Parathyroid adenoma (tissue), 2 donors: ENCODE results near the gene SURF4.

ENCODE experiments used
- H2AFZ ChIP-seq: fragments of 300-600 bp; sonication (generic); one replicate; pipeline ENCODE4 v1.7.0; 2017; ENCODE audit warnings: antibody characterized with exemption, mild to moderate bottlenecking
- H3K27ac ChIP-seq: fragments of 300-600 bp; sonication (generic); one replicate; pipeline ENCODE4 v1.7.0; 2017
- H3K27me3 ChIP-seq: fragments of 300-600 bp; sonication (generic); one replicate; pipeline ENCODE4 v1.7.0; 2017; ENCODE audit warnings: low read length; ENCODE audit not compliant: control insufficient read depth, insufficient read depth
- H3K36me3 ChIP-seq: fragments of 300-600 bp; sonication (generic); one replicate; pipeline ENCODE4 v1.7.0; 2017; ENCODE audit warnings: low read length; ENCODE audit not compliant: control insufficient read depth, insufficient read depth
- H3K4me1 ChIP-seq: fragments of 300-600 bp; sonication (generic); one replicate; pipeline ENCODE4 v1.7.0; 2017; ENCODE audit warnings: control low read depth
- H3K4me2 ChIP-seq: fragments of 300-600 bp; sonication (generic); one replicate; pipeline ENCODE4 v1.7.0; 2017; ENCODE audit warnings: low read length
- H3K4me3 ChIP-seq: fragments of 300-600 bp; sonication (generic); one replicate; pipeline ENCODE4 v1.7.0; 2017; ENCODE audit warnings: low read depth, low read length
- H3K79me2 ChIP-seq: fragments of 300-600 bp; sonication (generic); one replicate; pipeline ENCODE4 v1.7.0; 2017; ENCODE audit warnings: control low read depth
- H3K9ac ChIP-seq: fragments of 300-600 bp; sonication (generic); one replicate; pipeline ENCODE4 v1.7.0; 2017; ENCODE audit warnings: mild to moderate bottlenecking
- H3K9me3 ChIP-seq: fragments of 300-600 bp; sonication (generic); one replicate; pipeline ENCODE4 v1.7.0; 2017; ENCODE audit warnings: low read length; ENCODE audit not compliant: control insufficient read depth
- TF ChIP-seq, protein P1 (sequence below): fragments of 300-600 bp; sonication (generic); IDR thresholded peaks from one replicate; pipeline ENCODE4 v1.7.0; 2017; ENCODE audit warnings: antibody characterized with exemption, mild to moderate bottlenecking
- donor health status: primary hyperparathyroidism.

SURF4 gene

DNA sequence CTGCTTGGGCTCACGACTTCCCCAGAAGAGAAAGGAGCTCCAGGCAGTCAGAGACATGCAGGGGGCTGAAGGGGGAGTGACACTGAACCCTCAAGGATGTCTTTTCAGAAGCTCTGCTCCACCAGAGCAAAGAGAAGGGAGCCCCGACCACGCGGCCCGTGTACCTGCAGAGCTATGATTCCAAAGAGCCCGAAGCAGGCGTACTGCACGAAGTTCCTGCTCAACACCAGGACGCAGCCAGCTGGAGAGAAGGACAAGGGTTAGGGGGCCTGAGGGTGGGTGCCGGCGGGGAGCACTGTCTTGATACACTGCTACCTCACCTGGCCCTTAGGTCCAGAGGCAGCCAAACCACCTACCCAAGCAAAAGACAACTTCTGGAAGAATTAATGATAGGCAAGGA is 9.4 kb downstream of the SURF4 start:
- Histone ChIP-seq H3K79me2 (peaks cover 22% of the 10 kb centered on the region), H3K27ac (no peak overlapping the region), H3K4me3 (no peak overlapping the region), H2AFZ (no peak overlapping the region), H3K36me3 (no peaks in the 10 kb centered on the region), H3K4me2 (no peak overlapping the region), H3K9me3 (no peaks in the 10 kb centered on the region), H3K9ac (no peak overlapping the region), H3K4me1 (peaks cover 17% of the 10 kb centered on the region), H3K27me3 (no peaks in the 10 kb centered on the region)
- TF ChIP-seq, protein P1, sequence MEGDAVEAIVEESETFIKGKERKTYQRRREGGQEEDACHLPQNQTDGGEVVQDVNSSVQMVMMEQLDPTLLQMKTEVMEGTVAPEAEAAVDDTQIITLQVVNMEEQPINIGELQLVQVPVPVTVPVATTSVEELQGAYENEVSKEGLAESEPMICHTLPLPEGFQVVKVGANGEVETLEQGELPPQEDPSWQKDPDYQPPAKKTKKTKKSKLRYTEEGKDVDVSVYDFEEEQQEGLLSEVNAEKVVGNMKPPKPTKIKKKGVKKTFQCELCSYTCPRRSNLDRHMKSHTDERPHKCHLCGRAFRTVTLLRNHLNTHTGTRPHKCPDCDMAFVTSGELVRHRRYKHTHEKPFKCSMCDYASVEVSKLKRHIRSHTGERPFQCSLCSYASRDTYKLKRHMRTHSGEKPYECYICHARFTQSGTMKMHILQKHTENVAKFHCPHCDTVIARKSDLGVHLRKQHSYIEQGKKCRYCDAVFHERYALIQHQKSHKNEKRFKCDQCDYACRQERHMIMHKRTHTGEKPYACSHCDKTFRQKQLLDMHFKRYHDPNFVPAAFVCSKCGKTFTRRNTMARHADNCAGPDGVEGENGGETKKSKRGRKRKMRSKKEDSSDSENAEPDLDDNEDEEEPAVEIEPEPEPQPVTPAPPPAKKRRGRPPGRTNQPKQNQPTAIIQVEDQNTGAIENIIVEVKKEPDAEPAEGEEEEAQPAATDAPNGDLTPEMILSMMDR = no peak

DNA sequence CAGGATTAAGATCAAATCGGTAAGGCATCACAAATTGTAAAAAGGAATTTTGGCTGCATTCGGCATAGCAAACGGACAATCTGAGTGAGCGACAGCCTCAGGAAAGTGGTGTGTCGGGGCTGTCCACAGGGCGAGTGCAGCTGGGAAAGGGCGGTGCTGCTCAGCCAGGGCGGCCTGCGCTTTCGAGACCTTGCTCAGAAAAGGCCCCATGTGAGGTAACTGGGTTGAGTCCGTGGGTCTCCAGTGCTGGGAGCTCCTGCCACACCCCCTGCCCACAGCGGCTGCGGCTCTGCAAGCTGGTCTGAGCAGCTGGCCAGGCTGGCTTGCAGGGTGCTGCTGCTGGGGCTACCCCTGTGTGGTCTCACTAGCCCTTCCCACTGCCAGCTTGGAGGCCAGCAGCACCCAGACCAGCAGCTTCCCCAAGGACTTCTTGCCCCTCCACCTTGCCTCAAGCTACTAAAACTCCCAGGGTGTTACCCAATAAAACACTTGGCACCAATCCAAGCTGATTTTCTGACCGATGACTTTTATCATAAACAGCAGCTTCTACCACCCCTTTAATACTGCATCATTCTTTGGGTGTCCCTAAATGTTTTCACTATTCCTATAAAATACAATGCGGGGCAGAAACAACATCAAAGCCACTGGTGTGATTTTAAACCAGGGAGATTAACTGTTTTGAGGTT is 13.4 kb downstream of the SURF4 start:
- TF ChIP-seq, protein P1 = no peak
- Histone ChIP-seq H3K9me3 (no peaks in the 10 kb centered on the region), H3K4me1 (peaks cover 4% of the 10 kb centered on the region), H3K79me2 (peaks cover 5% of the 10 kb centered on the region), H3K27ac (no peak overlapping the region), H3K36me3 (no peaks in the 10 kb centered on the region), H3K27me3 (no peaks in the 10 kb centered on the region), H3K4me2 (no peak overlapping the region), H3K9ac (no peak overlapping the region), H3K4me3 (no peak overlapping the region), H2AFZ (no peak overlapping the region)

DNA sequence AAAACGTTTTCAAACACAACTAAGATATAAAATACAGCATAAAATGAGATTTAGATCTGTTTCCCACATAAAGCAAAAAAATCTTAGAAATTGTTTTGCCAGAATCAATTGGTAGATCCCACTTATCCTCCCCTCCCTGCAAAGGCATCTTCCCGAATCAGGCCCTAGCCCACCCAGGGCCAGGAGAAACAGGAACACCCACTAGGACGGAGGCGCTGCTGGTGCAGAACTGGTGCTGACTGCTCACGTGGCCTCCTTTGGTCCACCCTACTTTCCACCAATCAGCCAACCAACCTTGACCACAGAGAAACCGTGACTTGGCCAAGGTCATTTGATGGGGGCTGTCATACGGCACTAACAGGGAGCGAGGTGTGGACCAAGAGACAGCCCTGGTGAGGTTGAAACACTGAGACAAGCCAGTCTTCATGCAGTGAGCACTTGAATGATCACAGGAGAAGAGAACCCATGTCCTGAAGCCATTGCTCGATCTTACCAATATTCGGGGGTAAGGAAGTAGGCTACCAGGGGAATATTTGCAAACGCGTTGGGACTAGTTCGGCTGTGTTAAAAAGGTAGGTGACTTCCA is 14.3 kb downstream of the SURF4 start:
- peaks cover 2% of the 10 kb centered on the region for H3K79me2 ChIP-seq
- H3K4me2 ChIP-seq = no peak overlapping the region
- H3K9me3 ChIP-seq = no peaks in the 10 kb centered on the region
- no peak overlapping the region for H2AFZ ChIP-seq
- H3K4me3 ChIP-seq = no peak overlapping the region
- H3K27ac ChIP-seq = no peak overlapping the region
- H3K27me3 ChIP-seq = no peaks in the 10 kb centered on the region
- no peak overlapping the region for H3K9ac ChIP-seq
- TF ChIP-seq, protein P1 = no peak
- H3K36me3 ChIP-seq = no peaks in the 10 kb centered on the region
- peaks cover 3% of the 10 kb centered on the region for H3K4me1 ChIP-seq

DNA sequence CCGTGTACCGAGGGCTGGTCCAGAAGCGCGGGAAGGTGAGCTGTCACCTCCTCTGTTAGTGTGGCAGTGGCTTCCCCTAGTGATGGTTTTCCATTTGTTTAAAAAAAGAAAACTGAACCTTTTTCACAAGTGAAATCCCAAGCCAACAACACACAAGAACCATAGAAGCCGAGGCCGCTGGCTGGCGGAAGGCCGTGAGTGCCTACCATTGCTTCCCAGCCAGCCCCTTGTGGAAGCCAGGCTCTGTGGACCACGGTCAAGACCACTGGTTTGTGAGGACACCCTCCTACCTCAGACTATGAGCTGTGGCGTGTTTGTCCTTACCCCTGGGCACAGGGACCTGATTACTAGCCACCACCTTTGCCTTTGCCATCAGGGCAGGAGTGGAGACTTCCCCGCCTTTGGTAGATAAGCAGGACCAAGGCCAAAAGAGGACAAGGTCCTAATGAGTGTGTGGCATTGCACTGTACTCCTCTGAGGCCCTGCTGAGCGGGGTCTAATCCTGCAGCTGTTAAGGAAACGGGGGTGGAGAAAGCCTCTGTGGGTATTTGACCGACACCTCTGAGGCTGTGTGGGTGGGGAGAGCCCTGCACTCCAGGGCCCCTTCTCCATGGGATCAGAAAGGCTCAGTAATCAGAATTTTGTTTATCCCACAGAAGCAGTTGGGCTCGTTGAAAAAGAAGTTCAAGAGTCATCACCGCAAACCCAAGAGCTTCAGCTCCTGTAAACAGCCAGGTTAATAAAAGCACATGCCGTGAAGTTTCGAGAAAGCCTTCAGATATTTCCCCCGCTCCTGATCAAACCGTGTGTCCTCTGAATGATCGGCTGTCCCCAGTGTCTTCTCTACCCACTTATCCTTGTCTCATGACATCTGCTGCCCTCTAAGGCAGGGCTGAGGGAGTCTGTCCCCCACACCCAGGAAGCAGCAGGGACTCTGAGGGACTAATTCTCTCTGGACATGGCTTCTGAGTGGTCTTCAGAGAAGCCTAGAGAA is 15.2 kb downstream of the SURF4 start:
- Histone ChIP-seq H3K27me3 (no peaks in the 10 kb centered on the region), H3K9ac (no peak overlapping the region), H3K79me2 (no peaks in the 10 kb centered on the region), H3K27ac (no peak overlapping the region), H3K4me3 (no peak overlapping the region), H3K9me3 (no peaks in the 10 kb centered on the region), H3K36me3 (no peaks in the 10 kb centered on the region), H3K4me2 (no peak overlapping the region), H2AFZ (no peak overlapping the region), H3K4me1 (peaks cover 3% of the 10 kb centered on the region)
- TF ChIP-seq, protein P1 = no peak
